HG02678 (cell line): ENCODE data around the gene CABLES1.
"Not testable (repeated sequence)": the region's sequence is repeated elsewhere in the genome, so short reads cannot be mapped to it uniquely, and the experiment has no call there.

Source experiments
- ATAC-seq: cut with Tn5 transposase; IDR thresholded peaks from one replicate; pipeline ENCODE4 v1.9.1; 2021; ENCODE audit warnings: mild to moderate bottlenecking, moderate library complexity; ENCODE audit not compliant: unreplicated experiment

The CABLES1 gene, protein sequence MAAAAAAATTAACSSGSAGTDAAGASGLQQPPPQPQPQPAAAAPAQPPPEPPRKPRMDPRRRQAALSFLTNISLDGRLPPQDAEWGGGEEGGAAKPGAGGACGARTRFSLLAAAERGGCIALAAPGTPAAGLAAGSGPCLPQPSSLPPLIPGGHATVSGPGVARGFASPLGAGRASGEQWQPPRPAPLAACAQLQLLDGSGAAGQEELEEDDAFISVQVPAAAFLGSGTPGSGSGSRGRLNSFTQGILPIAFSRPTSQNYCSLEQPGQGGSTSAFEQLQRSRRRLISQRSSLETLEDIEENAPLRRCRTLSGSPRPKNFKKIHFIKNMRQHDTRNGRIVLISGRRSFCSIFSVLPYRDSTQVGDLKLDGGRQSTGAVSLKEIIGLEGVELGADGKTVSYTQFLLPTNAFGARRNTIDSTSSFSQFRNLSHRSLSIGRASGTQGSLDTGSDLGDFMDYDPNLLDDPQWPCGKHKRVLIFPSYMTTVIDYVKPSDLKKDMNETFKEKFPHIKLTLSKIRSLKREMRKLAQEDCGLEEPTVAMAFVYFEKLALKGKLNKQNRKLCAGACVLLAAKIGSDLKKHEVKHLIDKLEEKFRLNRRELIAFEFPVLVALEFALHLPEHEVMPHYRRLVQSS

GRCh38 chr18:23134780-23135549 is at the start of gene CABLES1:
TSS of gene CABLES1 (plus strand) at chr18:23135485. CDS start at chr18:23135763, 278 bp downstream.
- ATAC-seq = peak; percentile 26

DNA sequence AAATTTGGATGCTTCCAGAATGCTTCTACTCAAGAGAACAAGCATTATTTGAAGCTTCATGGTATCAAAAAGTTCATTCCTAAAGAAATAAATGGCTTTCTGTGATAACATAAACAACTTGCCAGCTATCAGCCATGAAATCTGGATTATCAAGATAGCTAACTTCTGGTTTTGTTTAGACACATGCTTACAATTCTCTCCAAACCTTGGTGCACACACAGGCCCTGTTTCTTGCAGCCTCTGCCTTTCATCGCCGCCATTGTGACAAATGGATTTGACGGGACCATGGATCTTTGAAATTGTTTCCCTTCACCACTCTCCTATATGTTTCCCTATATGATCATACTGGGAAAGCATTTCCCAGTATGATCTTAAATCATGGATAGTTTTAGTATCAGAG is 47.9 kb upstream of the CABLES1 start:
- ATAC-seq = no peak

DNA sequence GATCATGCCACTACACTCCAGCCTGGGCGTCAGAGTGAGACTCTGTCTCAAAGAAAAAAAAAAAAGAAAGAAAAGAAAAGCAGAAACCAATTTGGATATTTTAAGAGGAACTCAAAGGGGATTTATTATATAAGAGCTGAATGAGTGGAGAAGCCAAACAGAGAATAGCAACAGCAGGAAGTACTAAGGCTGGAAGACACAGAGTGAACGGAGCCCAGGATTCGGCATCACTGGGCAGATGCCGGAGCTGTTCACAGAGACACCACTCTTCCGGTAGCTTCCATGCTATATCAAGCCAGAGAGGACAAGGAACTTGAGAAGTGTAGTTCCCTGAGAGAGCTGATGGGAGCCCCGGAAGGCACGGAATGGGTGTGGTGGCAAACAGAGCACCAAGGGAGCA is 47.0 kb upstream of the CABLES1 start:
- no peak for ATAC-seq

GRCh38 chr18:23091017-23091993 is 44.0 kb upstream of the CABLES1 start:
- ATAC-seq = peak; percentile 61

DNA sequence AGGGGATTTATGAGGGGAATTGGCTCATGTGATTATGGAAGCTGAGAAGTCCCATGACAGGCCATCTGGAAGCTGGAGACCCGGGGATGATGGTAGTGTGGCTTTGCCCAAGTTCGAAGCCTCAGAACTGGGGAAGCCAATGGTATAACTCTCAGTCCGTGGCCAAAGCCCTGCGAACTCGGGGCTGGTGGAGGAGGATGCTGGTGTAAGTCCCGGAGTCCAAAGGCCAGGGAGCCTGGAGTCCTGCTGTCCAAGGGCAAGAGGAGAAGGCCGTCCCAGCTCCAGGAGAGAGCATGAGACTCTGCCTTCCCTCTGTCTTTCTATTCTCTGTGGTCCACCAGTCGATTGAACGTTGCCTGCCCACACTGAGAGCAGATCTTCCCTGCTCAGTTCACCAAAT is 43.2 kb upstream of the CABLES1 start:
- ATAC-seq = no peak

- not testable (repeated sequence) for ATAC-seq
Measured at GRCh38 chr18:23093130-23093529, 42.2 kb upstream of the CABLES1 start.

- no peak for ATAC-seq
Measured at GRCh38 chr18:23093772-23094171, 41.5 kb upstream of the CABLES1 start.

GRCh38 chr18:23094411-23095190 is 40.7 kb upstream of the CABLES1 start:
- no peak for ATAC-seq

DNA sequence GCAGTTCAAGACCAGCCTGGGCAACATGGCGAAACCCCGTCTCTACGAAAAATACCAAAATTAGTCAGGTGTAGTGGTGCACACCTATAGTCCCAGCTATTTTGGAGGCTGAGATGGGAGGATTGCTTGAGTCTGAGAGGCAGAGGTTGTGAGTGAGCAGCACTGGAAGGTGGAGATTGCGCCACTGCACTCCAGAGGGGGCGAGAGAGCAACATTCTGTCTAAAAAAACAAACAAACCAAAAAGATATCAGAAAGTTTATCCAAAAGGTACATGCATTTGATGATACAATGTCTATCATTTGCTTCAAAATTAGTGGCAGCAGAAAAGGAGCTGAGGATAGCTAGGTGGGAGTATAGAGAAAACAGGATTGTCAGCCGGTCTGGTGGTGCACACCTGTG is 39.8 kb upstream of the CABLES1 start:
- no peak for ATAC-seq

DNA sequence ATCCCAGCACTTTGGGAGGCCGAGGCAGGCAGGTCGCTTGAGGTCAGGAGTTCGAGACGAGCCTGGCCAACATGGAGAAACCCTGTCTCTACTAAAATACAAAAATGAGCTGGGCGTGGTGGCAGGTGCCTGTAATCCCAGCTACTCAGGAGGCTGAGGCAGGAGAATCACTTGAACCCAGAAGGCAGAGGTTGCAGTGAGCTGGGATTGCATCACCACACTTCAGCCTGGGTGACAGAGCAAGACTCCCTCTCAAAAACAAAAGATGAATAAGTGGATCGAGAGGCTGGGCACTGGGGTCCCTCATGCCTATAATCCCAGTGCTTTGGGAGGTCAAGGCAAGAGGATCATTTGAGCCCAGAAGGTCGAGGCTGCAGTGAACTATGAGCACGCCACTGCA is 38.3 kb upstream of the CABLES1 start:
- not testable (repeated sequence) for ATAC-seq

DNA sequence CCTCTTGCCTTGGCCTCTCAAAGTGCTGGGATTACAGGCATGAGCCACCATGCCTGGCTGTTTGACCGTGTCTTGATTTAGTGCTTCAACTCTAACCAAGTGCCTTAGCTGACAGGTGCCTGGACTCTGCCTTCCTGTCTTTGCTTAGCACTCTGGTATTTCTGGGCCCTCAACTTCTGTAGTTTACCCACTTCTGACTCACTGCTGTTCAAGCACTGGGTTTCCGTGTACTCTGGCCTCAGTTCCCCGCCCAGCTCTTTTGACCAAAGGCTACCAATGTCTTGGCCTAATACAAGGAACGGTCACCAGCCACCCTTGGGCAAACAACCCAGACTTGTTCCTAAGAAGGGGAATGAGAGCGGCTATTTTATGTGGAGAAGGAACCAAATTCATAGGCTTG is 35.7 kb upstream of the CABLES1 start:
- no peak for ATAC-seq

DNA sequence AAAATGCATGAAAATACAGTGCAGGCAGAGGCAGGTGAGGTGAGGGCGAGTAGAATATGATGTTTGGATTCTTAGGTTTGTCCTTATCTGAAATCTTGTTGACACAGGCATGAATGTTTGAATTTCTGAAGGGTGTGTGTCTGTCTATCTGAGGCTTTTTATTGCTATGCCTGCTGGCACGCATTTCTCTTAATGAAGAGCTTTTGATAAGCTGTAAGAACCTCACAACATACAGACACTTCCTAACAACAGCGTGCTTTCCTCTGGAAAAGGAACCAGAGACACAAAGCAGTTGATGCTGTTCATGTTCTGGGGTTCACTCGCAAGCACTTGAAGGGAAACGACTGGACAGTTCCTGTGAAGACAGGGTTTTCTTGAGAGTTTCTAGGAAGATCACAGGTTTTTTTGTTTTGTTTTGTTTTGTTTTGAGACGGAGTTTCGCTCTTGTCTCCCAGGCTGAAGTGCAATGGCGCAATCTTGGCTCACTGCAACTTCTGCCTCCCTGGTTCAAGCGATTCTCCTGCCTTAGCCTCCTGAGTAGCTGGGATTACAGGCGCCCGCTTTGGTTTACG is 33.3 kb upstream of the CABLES1 start:
- no peak for ATAC-seq

DNA sequence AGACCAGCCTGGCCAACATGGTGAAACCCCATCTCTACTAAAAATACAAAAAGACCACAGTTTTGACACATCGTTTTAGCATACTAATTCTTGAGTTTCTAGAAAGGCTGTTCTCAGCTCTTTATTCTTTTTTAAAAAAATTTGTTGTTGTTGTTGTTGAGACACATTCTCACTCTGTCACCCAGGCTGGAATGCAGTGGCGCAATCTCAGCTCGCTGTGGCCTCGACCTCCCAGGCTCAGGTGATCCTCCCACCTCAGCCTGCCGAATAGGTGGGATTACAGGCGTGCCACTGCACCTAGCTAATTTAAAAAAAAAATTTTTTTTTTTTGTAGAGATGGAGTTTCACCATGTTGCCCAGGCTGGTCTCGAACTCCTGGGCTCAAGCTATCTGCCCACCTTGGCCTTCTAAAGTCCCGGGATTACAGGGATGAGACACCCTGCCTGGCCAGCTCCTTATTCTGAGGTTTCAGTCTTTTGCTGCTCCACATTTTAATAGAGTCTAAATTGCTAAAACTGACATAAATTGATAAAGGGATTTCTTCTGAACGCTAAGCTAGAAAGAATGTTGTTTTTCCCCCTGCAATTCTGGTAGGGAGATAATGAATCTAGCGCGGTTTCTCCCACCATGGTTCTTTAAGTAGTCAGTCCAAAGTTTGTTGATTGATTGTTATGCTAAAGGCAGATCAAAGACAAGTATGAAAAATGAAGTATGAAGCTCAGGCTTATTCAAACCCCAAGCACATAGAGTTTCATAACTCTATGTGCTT is 32.6 kb upstream of the CABLES1 start:
- ATAC-seq = no peak

DNA sequence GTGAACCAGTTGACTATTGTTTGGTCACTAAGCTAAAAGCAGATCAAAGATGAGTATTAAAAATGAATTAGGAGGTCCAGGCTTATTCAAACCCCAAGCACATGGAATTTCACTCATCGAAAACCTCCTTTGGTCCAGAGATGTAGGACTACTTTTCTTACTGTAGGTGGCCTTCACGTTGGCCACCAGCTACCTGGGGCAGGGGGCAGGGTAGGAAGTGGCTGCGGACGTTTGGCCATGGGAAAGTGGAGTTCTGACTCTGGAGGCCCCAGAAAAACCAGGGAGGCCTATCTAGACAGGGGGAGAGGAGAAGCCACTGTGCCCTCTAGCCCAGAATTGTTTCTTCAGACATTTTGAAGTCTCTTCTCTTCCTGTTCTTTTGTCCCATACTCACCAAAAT is 31.8 kb upstream of the CABLES1 start:
- no peak for ATAC-seq

DNA sequence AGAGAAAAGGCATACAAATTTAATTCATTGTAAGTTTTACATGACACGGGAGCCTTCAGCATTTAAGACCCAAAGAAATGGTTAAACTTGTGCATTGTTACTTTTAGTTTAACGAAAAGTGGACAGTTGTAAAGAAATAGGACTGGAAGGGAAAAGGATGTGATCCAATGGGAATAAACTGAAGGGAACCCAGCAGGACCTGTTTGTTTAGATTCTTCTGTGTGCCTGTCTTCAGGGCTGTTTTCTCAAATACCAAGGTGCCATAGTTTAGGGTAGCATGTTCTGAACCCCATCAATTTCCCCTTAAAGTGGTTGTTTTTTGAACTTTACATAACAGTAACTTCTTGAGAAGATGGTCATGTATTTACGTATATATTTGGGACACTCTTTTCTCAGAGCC is 30.3 kb upstream of the CABLES1 start:
- no peak for ATAC-seq

DNA sequence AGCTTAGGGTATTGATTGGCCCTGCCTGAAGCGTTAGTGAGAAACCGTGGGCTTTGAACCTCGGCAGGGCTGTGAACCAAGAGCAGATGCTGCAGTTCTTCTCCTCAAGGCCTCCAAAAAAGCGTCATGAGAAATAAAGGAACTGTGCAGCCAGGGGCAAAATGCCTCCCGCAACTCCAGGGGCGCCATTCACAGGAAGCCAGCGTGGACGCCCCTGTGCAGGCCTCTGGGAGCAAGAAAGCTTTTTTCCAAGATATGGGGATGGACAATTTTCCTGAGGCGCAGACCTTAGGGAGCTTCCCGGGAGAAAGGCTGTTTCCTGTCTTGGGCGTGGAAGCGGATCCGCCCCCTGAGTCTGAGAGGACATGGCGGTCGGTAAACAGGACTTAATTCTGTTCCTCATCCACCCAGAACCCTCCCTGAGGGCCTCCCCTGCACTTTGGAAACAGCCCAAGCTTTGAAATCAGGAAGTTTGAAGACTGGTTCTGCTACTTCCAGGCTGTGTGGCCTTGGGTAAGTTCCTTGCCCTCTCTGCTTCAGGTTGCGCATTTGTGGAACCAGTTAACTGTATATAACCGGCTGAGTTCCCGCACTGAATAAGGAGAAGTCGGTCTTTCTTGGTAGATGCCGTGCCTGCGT is 29.6 kb upstream of the CABLES1 start:
- ATAC-seq = no peak

GRCh38 chr18:23106575-23106974 is 28.7 kb upstream of the CABLES1 start:
- ATAC-seq = no peak

DNA sequence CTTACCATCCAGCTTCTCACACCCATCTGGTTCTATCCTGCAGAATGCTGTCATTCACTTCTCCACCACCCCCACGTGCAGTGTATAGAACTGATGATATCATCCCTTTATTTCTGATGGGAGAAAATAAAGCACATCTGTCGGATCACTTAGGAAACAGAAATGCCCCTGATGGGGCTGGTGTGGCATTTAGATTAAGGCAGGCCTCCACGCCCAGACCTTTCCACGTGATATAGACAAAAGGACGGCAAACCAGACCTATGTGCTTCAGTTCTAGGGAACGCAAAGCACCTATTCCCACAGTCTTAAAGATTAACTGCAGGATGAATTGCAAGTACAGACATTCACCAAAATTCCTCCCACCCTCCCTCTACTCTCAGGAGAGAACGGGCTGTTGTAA is 27.6 kb upstream of the CABLES1 start:
- no peak for ATAC-seq
